ENCODE data around the gene SLAIN2.

GRCh38 chr4:48467442-48467841 is 126.1 kb downstream of the SLAIN2 start:
- TF ChIP-seq CTCF (IDR thresholded peaks at IDR 0.05) (no peak), POLR2A (IDR thresholded peaks at IDR 0.05) (no peak)
